ENCODE results near the gene TLR1.

The TLR1 gene

GRCh38 chr4:38820329-38821061 lies 15.9 kb upstream of the TLR1 start:
- H3K9me3 ChIP-seq (ENCODE audit: control insufficient read depth, insufficient read depth, low read depth, low read length), result no peaks in the 10 kb centered on the region
- no peaks in the 10 kb centered on the region for H3K4me1 ChIP-seq (ENCODE audit: control insufficient read depth, insufficient read depth, low read length)
- CTCF ChIA-PET, result interaction anchor here (2.3 kb wide), 1 partner anchor 40 kb away, joined by 6 read pairs; no protein-coding TSS in a partner anchor
- POLR2A ChIA-PET, result no interaction called here
- TF ChIP-seq TRIM28 (IDR thresholded peaks at IDR 0.05; ENCODE audit: borderline replicate concordance, low read length), result no peak
- TF ChIP-seq ZNF2 (tag by site-specific recombination; IDR thresholded peaks at IDR 0.05), result no peak
- no peak for TF ChIP-seq ZNF19 (tag by site-specific recombination; IDR thresholded peaks at IDR 0.05; ENCODE audit: low read depth)
- no peak for TF ChIP-seq ATF2 (tag by site-specific recombination; IDR thresholded peaks at IDR 0.05; ENCODE audit: low read depth)
- no peak for TF ChIP-seq PRDM2 (tag by site-specific recombination; IDR thresholded peaks at IDR 0.05; ENCODE audit: borderline replicate concordance)
- TF ChIP-seq ZNF600 (tag by site-specific recombination; IDR thresholded peaks at IDR 0.05), result no peak
- TF ChIP-seq WT1 (tag by site-specific recombination; IDR thresholded peaks at IDR 0.05), result no peak
- TF ChIP-seq ZNF473 (tag by site-specific recombination; IDR thresholded peaks at IDR 0.05), result no peak
- no peak for TF ChIP-seq ZNF121 (tag by site-specific recombination; IDR thresholded peaks at IDR 0.05)
- TF ChIP-seq ZNF776 (tag by site-specific recombination; IDR thresholded peaks at IDR 0.05; ENCODE audit: borderline replicate concordance), result no peak
- TF ChIP-seq ZNF501 (tag by site-specific recombination; IDR thresholded peaks at IDR 0.05), result no peak
- no peak for TF ChIP-seq ZNF214 (tag by site-specific recombination; IDR thresholded peaks at IDR 0.05; ENCODE audit: borderline replicate concordance)
- no peak for TF ChIP-seq ZNF248 (tag by site-specific recombination; IDR thresholded peaks at IDR 0.05)
- no peak overlapping the region for H3K27ac ChIP-seq (ENCODE audit: extremely low read depth, low read depth, low read length)
- no peaks in the 10 kb centered on the region for H3K36me3 ChIP-seq (ENCODE audit: control insufficient read depth in 2 of 2, insufficient read depth in 1 of 2, low read length in 2 of 2)
- H3K4me3 ChIP-seq (ENCODE audit: low read depth, low read length), result no peak overlapping the region

GRCh38 chr4:38819569-38819968 lies 15.0 kb upstream of the TLR1 start:
- Histone ChIP-seq H3K27ac (ENCODE audit: extremely low read depth, low read depth, low read length) (no peak overlapping the region), H3K4me3 (ENCODE audit: low read depth, low read length) (no peak overlapping the region), H3K9me3 (ENCODE audit: control insufficient read depth, insufficient read depth, low read depth, low read length) (no peaks in the 10 kb centered on the region), H3K4me1 (ENCODE audit: control insufficient read depth, insufficient read depth, low read length) (no peaks in the 10 kb centered on the region), H3K36me3 (ENCODE audit: control insufficient read depth in 2 of 2, insufficient read depth in 1 of 2, low read length in 2 of 2) (no peaks in the 10 kb centered on the region)
- CTCF ChIA-PET, result interaction anchor here (0.6 to 1.0 kb wide), 2 partner anchors 28 to 37 kb away, joined by 3 to 4 read pairs; partner anchors contain the start of gene TLR10
- TF ChIP-seq REST (tag by site-specific recombination; IDR thresholded peaks at IDR 0.05), result no peak
- TF ChIP-seq WT1 (tag by site-specific recombination; IDR thresholded peaks at IDR 0.05), result peak; percentile 77
- no peak for TF ChIP-seq MYNN (tag by site-specific recombination; IDR thresholded peaks at IDR 0.05; ENCODE audit: borderline replicate concordance)
- no peak for TF ChIP-seq ZNF529 (tag by site-specific recombination; IDR thresholded peaks at IDR 0.05; ENCODE audit: insufficient replicate concordance)
- POLR2A ChIA-PET, result no interaction called here

Data from HEK293 (cell line).